GM06990 (cell line): ENCODE data around the gene C3orf33.
A peak's percentile ranks its signal among the peaks of the same experiment; 100 is the strongest.

Source experiments
- DNase-seq: peaks from one replicate; pipeline ENCODE4 v3.0.0-alpha.2; 2011; ENCODE audit not compliant: insufficient read length; ENCODE audit errors: extremely low read depth
- H3K27me3 ChIP-seq: replicated peaks from 2 replicates; pipeline ENCODE4 v1.6.0; 2011; ENCODE audit warnings: low read length; ENCODE audit not compliant: control insufficient read depth, insufficient read depth
- H3K36me3 ChIP-seq: 2 replicates; pipeline ENCODE4 v1.5.1; 2011; ENCODE audit warnings: low read length; ENCODE audit not compliant: control insufficient read depth, insufficient read depth
- H3K4me3 ChIP-seq: replicated peaks from 2 replicates; pipeline ENCODE4 v1.5.1; 2011; ENCODE audit warnings: low read depth, mild to moderate bottlenecking, control low read depth, low read length
- CTCF ChIP-seq: IDR thresholded peaks from 2 replicates; pipeline ENCODE4 v1.5.1; 2011; ENCODE audit warnings: low read length, control low read depth, mild to moderate bottlenecking, inconsistent platforms; ENCODE audit not compliant: insufficient read depth, poor library complexity, severe bottlenecking

Gene C3orf33

GRCh38 chr3:155745795-155746550 is 60.1 kb downstream of the C3orf33 start:
- TF ChIP-seq CTCF: no peak
- no peak for DNase-seq
- H3K4me3 ChIP-seq: no peak overlapping the region
- H3K27me3 ChIP-seq: no peaks in the 10 kb centered on the region
- H3K36me3 ChIP-seq: no peaks in the 10 kb centered on the region

GRCh38 chr3:155744626-155745324 is 61.3 kb downstream of the C3orf33 start, which contains the start of gene PLCH1:
Gene PLCH1, minus strand, starts transcription at chr3:155745071. Its CDS starts 40,847 bp downstream, at chr3:155704224.
- Histone ChIP-seq H3K36me3 (no peaks in the 10 kb centered on the region), H3K4me3 (peak within 1 kb of the TSS; percentile 65), H3K27me3 (no peaks in the 10 kb centered on the region)
- no peak for TF ChIP-seq CTCF
- DNase-seq: peak; percentile 21

GRCh38 chr3:155744010-155744625 is 62.0 kb downstream of the C3orf33 start:
- no peaks in the 10 kb centered on the region for H3K27me3 ChIP-seq
- peak; percentile 34 for DNase-seq

GRCh38 chr3:155743606-155744005 is 62.5 kb downstream of the C3orf33 start:
- Histone ChIP-seq H3K4me3 (peak overlapping the region; percentile 65), H3K36me3 (no peaks in the 10 kb centered on the region), H3K27me3 (no peaks in the 10 kb centered on the region)
- no peak for TF ChIP-seq CTCF
- no peak for DNase-seq

More at GRCh38 chr3:155744010-155744625, 62.0 kb downstream of the C3orf33 start:
- no peak for TF ChIP-seq CTCF
- Histone ChIP-seq H3K36me3 (no peaks in the 10 kb centered on the region), H3K4me3 (peak overlapping the region; percentile 65)

GRCh38 chr3:155742349-155742965 is 63.6 kb downstream of the C3orf33 start:
- DNase-seq: no peak
- H3K27me3 ChIP-seq: no peaks in the 10 kb centered on the region
- TF ChIP-seq CTCF: no peak
- H3K36me3 ChIP-seq: no peaks in the 10 kb centered on the region
- no peak overlapping the region for H3K4me3 ChIP-seq
